ENCODE data around the gene ADRA2B.

Gene ADRA2B

DNA sequence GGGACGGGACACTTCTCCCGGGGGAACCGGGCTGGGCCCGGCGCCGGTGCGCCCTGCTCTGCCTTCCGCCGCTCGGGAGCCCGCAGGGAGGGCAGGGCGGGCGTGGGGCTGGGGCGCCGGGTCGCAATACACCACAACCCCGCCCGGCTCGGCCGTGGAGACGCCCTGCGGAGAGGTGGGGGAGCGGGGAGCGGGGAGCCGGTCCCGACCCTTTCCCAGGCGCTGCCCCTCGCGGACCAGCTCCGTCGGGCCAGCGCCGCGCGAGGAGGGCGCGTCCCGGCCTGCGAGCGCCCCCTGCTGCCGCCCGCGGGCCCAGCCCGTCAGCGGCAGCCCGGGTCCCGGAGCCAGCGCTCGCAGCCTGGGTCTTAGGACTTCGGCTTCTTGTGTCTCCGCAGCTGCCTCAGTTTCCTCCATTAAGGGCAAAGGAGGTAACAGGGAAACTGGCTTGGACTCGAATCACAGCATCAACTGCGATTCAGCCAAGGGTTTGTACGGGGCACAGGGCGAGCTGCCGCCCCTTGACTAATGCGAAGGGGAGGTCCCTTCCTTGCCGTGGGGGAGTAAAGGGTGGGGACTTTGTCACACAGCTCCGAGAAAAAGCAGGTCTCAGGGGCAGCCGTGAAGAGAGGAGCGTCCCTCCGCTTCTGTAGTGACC, 635 bp upstream of the ADRA2B start:
- DNase-seq (ENCODE audit: low spot score) = peak; percentile 38

- DNase-seq (ENCODE audit: low spot score) = no peak
Measured at GRCh38 chr2:96115631-96116423, 544 bp downstream of the ADRA2B start.

- DNase-seq (ENCODE audit: low spot score) = no peak
Measured at GRCh38 chr2:96114903-96115581, 1.3 kb downstream of the ADRA2B start.

DNA sequence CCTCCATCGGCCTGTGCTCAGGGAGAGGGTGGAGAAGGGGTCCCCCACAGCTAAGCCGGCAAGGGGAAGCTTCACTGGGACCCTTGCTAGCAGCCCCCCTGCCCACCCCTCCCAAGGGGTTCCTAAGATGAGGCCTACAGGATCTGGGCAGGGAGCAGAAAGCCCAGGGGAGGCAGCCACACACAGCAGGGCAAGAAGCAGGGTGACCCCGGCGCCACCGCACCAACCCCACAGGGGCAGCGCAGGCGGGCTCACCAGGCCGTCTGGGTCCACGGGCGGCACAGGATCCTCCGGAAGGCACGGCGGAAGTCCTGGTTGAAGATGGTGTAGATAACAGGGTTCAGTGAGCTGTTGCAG, 1.8 kb downstream of the ADRA2B start:
- no peak for DNase-seq (ENCODE audit: low spot score)

DNA sequence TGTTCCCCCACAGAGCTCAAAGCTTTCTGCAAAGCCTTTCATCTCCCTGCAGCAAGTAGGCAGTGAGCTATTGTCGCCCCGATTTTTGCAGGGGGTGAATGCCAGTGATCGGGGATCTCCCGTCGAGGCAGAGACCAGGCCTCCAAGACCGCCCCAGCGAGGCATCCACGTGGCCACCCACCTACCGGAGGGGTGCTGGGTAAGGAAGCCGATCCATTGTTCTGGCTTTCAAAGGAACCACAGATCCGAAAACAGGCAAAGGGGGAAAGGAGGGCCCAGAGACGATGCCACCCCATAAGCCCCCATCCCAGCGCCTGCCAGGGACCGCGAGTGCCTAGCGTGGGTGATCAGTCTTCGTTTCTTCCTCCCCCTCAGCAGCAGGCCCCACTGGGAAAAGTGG, 2.4 kb downstream of the ADRA2B start:
- no peak for DNase-seq (ENCODE audit: low spot score)

DNA sequence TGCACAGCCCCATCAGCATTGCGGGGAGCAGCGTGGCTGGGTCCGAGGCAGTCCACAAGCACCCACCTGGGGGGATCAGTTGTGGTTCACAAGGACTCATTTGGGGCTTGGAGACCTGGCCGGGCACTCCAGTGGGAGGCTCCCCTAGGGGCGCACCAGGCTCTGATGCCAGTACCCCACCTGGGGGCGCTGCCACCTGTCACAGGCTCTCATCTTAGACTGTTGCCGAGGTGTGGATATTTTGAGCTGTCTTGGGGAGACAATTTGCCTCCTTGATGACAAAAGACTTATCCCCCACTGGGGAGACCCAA, 3.0 kb downstream of the ADRA2B start:
- DNase-seq (ENCODE audit: low spot score) = no peak

GRCh38 chr2:96112501-96113366, 3.6 kb downstream of the ADRA2B start:
- DNase-seq (ENCODE audit: low spot score) = no peak

- DNase-seq (ENCODE audit: low spot score) = no peak
Measured at GRCh38 chr2:96111823-96112500, 4.4 kb downstream of the ADRA2B start.

DNA sequence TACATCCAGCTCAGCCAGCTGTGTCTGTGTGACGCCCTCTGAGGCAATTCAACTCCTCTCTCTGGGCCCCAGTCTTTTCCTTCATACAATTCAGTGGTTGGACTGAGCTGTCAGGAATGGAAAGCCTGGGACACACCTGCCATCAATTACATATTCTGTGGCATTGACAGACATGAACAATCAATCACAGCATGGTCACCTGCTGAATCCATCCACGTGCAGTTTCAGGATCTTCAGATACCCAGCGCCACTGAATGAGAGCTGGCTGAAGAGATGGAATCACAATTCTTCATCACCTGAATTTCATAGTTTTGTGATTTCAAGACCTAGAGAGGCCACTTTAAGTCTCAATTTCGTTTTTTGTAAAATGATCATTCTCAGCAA, 5.1 kb downstream of the ADRA2B start:
- DNase-seq (ENCODE audit: low spot score) = no peak

DNA sequence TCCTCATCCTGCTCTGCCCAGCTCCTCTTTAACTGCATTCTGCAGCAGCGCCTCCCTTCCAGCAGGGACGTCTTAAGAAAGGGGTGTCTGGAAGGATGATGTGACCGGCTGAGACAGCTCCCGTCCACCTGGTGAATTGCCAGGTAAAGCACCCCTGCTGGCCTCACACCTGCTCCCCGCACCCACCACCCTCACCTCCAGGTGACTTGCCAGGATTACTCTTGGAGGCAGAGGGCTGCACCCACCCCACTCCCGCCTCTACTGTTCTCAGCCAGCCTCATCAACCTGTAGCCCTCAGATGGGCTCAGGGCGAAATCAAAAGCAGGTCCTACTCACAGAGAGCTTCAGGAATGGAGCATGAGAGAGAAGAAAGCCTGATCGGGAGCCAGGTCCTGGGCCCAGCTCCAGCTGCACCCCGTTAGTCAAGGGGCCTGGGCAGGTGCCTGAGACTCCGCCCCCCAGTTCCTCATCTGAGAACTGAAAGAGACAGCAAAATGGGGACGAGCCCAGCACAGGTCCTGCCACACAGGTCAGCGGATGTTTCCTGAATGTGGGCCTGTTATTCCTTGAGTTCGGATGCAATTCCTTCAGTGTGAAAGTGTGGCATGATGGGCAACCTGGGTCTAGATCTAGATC, 5.6 kb downstream of the ADRA2B start:
- no peak for DNase-seq (ENCODE audit: low spot score)

GRCh38 chr2:96109931-96110511, 6.3 kb downstream of the ADRA2B start:
- DNase-seq (ENCODE audit: low spot score) = no peak

DNA sequence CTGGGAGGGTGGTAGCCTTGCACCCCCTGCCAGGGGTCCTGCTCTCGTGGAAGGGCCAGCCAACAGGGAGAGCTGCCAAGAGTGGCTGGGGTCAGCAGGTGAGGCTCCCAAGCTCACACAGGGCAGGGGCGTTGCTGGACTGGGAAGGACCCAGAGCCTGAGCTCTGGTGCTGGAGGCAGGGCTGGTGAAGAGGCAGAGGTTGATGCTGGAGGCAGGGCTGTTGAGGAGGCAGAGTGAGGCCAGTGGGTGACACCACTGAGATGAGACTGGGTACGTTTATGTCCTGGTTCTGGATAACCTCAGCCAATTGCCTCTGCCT, 7.0 kb downstream of the ADRA2B start:
- DNase-seq (ENCODE audit: low spot score) = no peak

GRCh38 chr2:96108541-96109360, 7.6 kb downstream of the ADRA2B start:
- DNase-seq (ENCODE audit: low spot score) = no peak

- no peak for DNase-seq (ENCODE audit: low spot score)
Measured at GRCh38 chr2:96108151-96108540, 8.2 kb downstream of the ADRA2B start.

DNA sequence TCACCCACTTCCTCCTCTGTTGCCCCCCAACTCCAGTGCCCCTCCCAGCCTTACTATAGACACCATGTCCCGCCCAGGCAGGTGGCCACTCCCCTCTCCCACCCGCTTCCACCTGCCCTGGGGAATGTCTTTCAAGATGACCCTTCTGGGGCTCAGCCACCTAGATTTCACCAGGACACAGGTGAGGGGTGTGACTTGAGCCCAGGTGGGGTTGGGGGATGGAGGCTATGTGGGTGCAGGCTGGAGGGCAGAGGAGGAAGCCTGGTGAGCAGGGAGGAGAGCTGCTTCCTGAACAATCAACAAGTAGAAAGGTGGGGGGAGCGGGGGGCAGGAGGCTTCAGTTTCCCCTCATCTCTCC, 8.7 kb downstream of the ADRA2B start:
- DNase-seq (ENCODE audit: low spot score) = no peak

DNA sequence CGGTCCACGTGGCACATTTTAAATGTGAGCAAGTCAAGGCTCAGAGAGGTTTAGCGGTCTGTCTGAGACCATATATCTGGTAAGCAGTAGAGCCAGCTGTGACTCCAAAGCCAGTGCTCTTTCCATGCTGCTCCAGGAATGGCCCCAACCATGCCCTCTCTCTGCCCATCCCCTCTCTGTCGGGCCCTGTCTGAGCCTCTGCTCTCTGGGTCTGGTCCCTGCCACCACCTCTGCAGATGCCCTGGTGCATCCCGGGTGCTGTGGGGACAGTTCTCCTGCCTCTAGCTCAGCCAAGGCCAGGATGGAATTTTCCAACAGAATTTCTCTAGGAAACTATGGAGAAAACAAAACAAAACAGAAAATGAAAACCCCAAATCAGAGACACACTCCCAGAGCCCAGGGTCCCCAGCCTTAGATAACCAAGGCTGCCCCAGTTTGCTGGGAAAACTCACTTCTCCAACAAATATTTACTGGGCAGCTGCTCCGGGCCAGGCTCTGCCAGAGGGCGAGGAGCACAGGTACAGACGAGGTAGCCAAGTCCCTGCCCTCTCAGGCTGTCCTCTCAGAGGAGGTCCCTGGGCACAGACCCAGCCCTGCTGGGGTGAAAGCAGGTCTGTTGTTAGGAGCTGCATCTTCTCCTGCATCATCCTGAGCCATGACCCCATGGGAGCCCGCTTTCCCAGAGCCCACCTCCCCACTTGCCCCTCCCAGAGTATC, 9.2 kb downstream of the ADRA2B start:
- DNase-seq (ENCODE audit: low spot score) = no peak

DNA sequence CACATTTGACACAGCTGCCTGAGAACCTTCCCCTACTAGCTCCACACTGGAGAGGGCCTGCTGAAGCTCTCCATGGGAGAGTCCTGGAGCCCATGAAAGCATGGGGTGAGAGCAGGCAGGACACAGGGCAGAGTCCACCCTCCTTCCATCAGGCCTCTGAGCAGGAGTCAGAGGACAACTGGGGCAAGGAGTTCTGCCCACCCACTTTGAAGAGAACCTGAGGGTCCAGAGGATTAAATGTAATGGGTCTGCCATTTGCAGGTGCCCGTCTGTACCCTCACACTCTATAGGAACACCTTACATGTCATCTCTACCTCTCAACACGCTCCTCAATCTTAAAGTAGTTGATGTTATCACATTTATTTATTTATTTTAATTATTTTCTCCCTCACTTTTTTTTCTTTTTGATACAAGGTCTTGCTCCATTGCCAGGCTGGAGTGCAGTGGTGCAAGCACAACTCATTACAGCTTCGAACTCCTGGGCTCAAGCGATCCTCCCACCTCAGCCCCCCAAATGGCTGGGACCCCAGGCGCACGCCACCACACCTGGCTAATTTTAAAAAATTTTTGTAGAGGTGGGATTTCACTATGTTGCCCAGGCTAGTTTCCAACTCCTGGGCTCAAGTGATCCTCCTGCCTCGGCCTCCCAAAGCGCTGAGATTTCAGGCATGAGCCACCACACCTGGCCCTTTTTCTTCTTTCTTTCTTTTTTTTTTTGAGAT, 10.2 kb downstream of the ADRA2B start:
- DNase-seq (ENCODE audit: low spot score) = no peak

GRCh38 chr2:96105152-96105915, 11.0 kb downstream of the ADRA2B start:
- no peak for DNase-seq (ENCODE audit: low spot score)

Measured in globus pallidus (tissue), 1 donor.